ENCODE data around the gene SNX8.

Gene SNX8

DNA sequence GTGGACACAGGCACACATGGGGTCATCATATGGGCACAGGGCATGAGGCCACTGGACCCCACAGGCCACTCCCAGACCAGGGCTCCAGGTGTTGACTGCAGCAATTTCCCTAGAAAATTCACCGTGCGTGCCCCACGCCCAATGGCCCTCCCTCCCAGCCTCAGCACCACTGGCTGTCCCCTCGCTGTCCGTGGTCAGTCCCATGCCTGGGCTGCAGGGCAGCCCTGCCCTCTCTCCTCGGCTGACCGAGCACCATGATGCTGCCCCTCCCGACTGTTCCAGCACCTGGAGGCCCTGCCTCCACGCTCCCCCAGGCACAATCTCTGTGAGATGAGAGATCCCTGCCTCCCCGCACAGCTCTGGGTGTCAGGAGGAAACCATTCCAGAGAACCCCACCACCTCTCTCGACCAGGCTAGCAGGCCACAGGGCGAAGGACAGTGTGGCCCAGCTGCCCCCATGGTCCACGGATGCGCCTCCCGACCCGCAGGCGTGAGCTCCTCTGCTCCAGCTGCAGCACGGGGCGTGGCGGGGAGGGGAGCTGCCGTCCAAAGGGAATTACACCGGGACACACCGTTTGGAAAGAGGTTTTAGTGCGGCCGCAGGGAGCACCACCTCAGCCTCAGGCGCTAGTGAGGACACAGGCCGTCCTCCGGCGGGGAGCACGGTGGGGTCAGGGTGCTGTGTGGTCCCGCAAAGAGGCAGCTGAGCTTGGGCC is 59.7 kb downstream of the SNX8 start:
- Histone ChIP-seq H3K27me3 (ENCODE audit: control insufficient read depth, insufficient read depth, low read length) (no peaks in the 10 kb centered on the region), H3K36me3 (ENCODE audit: control insufficient read depth, insufficient read depth, low read length) (peaks cover 15% of the 10 kb centered on the region)

DNA sequence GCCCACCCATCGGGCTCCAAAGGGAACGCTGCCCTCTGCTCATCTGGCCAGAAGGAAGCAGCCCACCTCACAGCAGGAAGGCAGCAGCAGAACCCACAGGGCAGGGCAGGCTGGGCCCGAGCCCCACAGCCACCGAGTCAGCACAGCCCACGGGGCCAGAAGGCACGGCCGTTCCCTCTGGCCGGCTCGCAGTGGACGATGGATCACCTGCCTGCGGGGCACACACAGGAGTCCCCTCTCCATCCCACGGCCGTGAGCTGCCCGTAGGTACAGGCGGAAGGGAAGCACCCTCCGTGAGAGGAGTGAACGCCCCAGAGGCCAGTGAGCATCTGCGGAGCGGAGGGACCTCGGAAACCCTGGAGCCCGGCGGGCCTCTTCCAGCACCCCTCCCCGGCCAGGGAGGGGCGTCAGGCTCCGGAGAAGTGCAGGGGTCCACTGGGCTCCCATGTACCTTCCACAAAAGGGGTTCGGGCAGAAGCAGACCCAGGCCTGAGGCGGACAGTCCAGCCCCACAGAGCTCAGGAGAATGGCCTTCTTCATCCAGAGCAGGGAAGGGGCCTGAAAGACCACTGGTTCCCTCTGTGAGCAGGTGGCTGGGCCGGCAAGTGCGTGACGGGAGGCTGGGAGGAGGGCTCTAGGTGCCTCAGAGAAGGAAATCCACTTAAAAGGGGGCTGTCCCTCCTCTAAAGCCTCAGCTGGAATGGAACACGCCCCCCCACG is 60.6 kb downstream of the SNX8 start:
- H3K4me1 ChIP-seq (ENCODE audit: control insufficient read depth, insufficient read depth, low read length) = no peaks in the 10 kb centered on the region
- no peak overlapping the region for H3K9ac ChIP-seq (ENCODE audit: low read length)
- peaks cover 15% of the 10 kb centered on the region for H3K36me3 ChIP-seq (ENCODE audit: control insufficient read depth, insufficient read depth, low read length)
- no peak overlapping the region for H3K27ac ChIP-seq (ENCODE audit: low read depth, low read length)
- H3K27me3 ChIP-seq (ENCODE audit: control insufficient read depth, insufficient read depth, low read length) = no peaks in the 10 kb centered on the region
- no peak overlapping the region for H3K4me3 ChIP-seq (ENCODE audit: low read length)

More for the DNA sequence above, 59.7 kb downstream of the SNX8 start:
- no peak overlapping the region for H3K27ac ChIP-seq (ENCODE audit: low read depth, low read length)
- no peak overlapping the region for H3K9ac ChIP-seq (ENCODE audit: low read length)
- no peak overlapping the region for H3K4me3 ChIP-seq (ENCODE audit: low read length)
- H3K4me1 ChIP-seq (ENCODE audit: control insufficient read depth, insufficient read depth, low read length) = no peaks in the 10 kb centered on the region

DNA sequence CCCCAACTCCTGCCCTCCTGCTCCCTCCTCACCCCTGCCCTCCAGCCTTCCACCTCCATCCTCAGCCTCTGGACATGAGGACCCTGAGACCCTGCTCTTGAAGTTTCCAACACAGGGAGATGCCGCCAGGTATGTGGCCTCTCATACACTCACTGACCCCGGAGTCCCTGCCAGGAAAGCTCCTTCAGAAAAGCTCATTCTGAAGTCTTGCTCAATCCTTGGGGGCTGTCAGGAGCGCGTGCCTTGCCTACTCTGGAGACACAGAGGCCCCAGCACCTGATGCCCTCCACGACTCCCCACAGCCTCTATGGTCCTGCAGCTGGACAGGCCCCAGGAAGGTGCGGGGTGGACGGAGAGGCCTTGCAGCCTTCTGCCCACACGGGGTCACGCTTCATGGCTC is 61.2 kb downstream of the SNX8 start:
- H3K36me3 ChIP-seq (ENCODE audit: control insufficient read depth, insufficient read depth, low read length) = peaks cover 15% of the 10 kb centered on the region
- no peak overlapping the region for H3K9ac ChIP-seq (ENCODE audit: low read length)
- H3K27me3 ChIP-seq (ENCODE audit: control insufficient read depth, insufficient read depth, low read length) = no peaks in the 10 kb centered on the region
- H3K4me1 ChIP-seq (ENCODE audit: control insufficient read depth, insufficient read depth, low read length) = no peaks in the 10 kb centered on the region
- H3K4me3 ChIP-seq (ENCODE audit: low read length) = no peak overlapping the region
- no peak overlapping the region for H3K27ac ChIP-seq (ENCODE audit: low read depth, low read length)

DNA sequence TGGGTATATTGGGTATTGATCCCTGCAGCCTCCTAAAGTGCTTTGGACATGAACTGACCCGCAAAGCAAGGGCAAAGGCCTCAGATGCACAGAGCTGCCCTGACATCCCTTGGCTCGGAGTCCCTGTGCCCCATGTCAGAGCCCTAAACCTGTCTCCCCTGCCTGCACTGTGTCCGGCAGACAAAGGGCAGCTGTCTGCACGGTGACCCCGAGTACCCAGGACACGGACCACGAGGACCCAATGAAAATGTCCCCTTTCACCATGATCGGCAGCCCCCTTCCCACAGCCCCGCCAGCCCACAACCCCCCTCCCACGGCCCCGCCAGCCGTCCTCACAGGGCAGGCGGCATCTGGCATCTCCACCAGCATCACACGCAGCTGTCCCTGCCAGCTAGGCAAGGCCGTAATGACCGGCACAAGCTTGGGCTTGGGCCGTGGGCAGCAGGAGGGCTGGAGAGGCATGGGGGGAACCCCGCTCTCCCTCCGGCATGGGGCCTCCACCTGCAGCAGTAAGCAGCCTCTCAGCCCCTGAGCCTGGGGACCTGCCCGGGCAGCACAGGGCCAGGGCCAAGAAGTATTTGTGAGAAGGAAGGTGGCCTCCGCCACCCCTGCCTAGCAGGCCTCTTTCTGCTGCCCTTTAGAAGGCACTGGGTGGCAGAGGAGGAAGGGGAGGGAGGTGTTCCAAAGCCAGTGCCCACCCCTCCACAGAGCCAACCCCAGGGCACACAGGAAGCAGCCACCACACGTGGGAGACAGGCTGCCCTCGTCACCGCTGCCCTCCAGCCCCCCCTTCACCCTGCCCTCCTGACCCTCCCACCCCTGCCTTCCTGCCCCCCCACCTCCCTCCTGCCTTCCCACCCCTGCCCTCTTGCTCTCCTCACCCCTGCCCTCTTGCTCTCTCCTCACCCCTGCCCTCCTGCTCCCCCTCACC is 62.1 kb downstream of the SNX8 start:
- Histone ChIP-seq H3K4me3 (ENCODE audit: low read length) (no peak overlapping the region), H3K4me1 (ENCODE audit: control insufficient read depth, insufficient read depth, low read length) (no peaks in the 10 kb centered on the region), H3K27ac (ENCODE audit: low read depth, low read length) (no peak overlapping the region), H3K36me3 (ENCODE audit: control insufficient read depth, insufficient read depth, low read length) (peaks cover 15% of the 10 kb centered on the region), H3K9ac (ENCODE audit: low read length) (no peak overlapping the region), H3K27me3 (ENCODE audit: control insufficient read depth, insufficient read depth, low read length) (no peaks in the 10 kb centered on the region)

DNA sequence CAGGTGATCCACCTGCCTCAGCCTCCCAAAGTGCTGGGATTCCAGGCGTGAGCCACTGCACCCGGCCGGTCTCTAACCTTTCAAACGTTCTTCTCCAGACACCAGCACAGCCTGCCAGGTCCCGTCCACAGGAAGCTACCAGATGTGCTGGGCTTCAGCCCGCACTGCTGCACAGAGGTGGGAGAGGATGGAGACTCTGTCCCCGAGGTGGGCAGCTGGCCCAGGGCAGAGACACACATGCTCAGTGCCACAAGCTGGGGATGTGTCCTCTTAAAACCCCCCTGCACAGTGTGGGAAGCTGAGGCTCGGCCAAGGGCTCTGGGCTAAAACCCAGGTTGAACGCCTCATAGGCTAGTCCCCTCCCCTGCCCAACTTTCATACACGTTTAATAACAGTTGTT is 62.9 kb downstream of the SNX8 start:
- no peak overlapping the region for H3K9ac ChIP-seq (ENCODE audit: low read length)
- no peak overlapping the region for H3K4me3 ChIP-seq (ENCODE audit: low read length)
- no peaks in the 10 kb centered on the region for H3K4me1 ChIP-seq (ENCODE audit: control insufficient read depth, insufficient read depth, low read length)
- H3K27ac ChIP-seq (ENCODE audit: low read depth, low read length) = no peak overlapping the region
- H3K27me3 ChIP-seq (ENCODE audit: control insufficient read depth, insufficient read depth, low read length) = no peaks in the 10 kb centered on the region
- peaks cover 15% of the 10 kb centered on the region for H3K36me3 ChIP-seq (ENCODE audit: control insufficient read depth, insufficient read depth, low read length)

DNA sequence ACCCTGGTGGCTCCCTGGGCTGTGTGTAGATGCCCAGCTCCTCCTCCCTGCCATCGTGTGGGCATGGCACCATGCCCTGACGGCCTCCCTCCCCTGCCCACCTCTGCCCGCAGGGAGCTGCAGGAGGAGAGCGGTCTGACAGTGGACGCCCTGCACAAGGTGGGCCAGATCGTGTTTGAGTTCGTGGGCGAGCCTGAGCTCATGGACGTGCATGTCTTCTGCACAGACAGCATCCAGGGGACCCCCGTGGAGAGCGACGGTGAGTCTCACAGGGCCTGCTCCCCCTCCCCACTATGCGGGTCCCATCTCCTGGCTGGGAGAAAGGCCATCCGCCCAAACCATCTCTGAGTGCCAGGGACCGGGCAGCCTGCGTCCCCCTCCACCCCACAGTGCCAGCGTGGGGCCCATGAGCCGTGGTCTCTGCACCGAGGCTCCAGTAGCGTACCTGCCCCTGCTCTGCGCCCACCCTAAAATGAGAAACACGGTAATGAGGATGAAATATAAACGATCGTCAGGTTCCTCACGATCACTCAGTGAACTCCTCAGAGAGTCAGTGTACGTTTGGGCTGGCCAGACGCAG is 64.4 kb downstream of the SNX8 start:
- Histone ChIP-seq H3K27me3 (ENCODE audit: control insufficient read depth, insufficient read depth, low read length) (no peaks in the 10 kb centered on the region), H3K36me3 (ENCODE audit: control insufficient read depth, insufficient read depth, low read length) (peaks cover 9% of the 10 kb centered on the region), H3K4me3 (ENCODE audit: low read length) (no peak overlapping the region), H3K27ac (ENCODE audit: low read depth, low read length) (no peak overlapping the region), H3K9ac (ENCODE audit: low read length) (no peak overlapping the region), H3K4me1 (ENCODE audit: control insufficient read depth, insufficient read depth, low read length) (no peaks in the 10 kb centered on the region)

DNA sequence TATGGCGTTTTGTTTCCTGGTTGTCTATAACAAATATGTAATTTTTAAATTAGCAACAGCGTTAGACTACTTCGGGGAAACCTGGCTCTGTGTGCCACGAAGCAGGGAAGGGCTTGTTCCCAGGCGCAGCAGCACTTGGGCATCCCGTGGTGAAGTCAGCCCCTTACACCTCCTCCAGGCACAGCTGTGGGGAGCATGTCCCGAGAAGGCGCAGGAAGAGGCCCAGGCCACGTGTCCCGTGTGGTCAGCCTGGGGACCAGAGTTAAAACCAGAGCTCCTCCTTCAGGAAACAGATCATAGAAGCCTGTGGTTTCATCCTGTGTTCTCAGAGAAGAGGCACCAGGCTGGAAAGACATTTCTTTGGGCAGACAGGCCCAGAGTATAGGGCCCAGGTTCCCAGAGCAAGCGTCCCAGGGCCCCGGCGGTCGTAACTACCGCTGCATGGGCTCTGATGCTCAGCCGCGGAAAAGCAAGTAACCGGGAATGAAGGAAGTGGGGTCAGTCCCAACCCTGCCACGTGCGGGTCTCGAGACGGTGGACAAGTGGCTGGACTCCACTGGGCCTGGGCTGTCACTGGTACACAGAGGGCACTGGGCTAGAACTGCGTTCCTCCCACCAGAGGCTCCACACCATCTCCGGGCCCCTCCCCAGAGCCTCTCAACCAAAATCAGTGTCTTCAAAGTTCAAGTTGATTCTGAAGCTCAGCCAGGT is 65.1 kb downstream of the SNX8 start:
- peak overlapping the region; percentile 1 for H3K4me3 ChIP-seq (ENCODE audit: low read length)
- no peak overlapping the region for H3K9ac ChIP-seq (ENCODE audit: low read length)
- H3K27me3 ChIP-seq (ENCODE audit: control insufficient read depth, insufficient read depth, low read length) = no peaks in the 10 kb centered on the region
- H3K4me1 ChIP-seq (ENCODE audit: control insufficient read depth, insufficient read depth, low read length) = no peaks in the 10 kb centered on the region
- H3K27ac ChIP-seq (ENCODE audit: low read depth, low read length) = no peak overlapping the region
- peaks cover 5% of the 10 kb centered on the region for H3K36me3 ChIP-seq (ENCODE audit: control insufficient read depth, insufficient read depth, low read length)

DNA sequence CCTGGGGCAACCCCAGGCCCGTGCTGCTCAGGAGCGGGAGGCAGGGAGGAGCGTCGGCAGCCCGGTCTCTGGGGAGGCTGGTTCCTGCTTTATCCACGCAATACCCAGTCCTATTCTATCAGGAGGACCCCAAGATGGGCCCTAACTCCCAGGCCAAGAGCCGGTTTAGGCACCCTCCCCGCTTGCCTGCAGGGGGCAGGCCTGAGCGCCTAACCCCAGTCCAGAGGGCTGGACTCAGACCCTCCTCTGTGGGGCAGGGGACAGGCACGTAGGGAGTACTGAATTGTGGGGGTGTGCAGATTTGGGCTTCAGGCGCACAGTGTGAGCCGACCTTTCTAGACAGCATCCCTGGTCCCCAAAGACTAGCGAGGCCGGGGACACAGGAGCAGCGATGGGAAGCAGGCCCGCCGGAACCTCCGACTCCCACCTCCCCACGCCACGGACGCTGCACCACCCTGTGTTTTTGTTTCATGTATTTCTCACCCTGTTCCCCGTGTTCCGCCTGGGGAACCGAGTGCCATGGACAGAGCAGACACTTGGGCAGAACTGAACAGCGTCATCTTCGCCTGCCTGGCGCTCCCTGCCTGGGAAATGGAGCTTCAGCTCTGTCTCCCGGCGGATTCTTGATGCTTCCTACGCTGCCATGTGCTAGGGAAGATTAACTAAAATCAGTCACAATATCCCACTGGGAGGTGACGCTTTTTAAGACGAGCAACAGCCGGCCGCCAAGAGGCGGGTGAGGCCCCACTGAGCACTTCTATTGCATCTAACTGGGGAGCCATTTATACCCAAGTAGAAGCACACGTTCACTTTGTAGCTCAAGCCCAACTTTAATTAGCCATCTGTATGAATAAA is 66.9 kb downstream of the SNX8 start:
- Histone ChIP-seq H3K4me1 (ENCODE audit: control insufficient read depth, insufficient read depth, low read length) (no peaks in the 10 kb centered on the region), H3K9ac (ENCODE audit: low read length) (no peak overlapping the region), H3K27ac (ENCODE audit: low read depth, low read length) (no peak overlapping the region), H3K4me3 (ENCODE audit: low read length) (no peak overlapping the region), H3K36me3 (ENCODE audit: control insufficient read depth, insufficient read depth, low read length) (no peaks in the 10 kb centered on the region), H3K27me3 (ENCODE audit: control insufficient read depth, insufficient read depth, low read length) (no peaks in the 10 kb centered on the region)

DNA sequence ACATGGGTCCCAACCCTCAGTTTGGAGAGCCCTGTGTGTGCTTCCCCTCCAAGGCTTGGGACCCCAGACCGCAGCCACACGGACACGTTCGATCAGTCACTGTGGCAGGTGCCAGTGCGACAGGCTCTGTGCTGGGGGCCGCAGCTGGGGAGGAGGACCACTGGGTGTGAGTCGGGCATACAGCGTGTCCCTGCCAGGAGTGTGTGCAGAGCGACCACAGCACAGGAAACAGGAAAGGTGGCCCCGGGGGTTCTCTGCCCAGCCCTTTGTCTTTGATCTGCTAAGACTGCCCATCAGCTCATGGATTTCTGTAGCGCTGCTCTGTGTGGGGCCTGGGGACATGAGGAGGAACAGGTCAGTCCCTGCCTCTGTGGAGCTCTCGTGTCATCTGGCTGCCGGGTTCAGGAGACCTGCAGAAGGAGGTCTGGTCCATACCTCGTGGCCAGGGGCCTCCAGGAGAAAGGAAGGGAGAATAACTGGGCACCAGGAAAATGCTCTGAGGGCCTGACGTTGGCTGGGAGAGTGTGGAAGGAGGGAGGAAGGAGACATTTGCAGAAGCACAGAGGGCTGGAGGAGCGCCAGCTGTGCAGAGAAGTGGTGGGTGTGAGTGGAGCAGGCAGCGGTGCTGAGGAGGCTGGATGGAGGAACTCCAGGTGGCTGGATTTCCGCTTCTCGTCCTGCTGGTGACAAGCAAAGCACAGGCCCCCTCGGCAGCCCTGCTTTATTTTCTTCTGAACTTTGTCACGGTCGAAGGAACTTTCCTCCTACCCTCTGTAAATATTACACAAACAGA is 68.2 kb downstream of the SNX8 start:
- Histone ChIP-seq H3K4me3 (ENCODE audit: low read length) (no peak overlapping the region), H3K27ac (ENCODE audit: low read depth, low read length) (no peak overlapping the region), H3K36me3 (ENCODE audit: control insufficient read depth, insufficient read depth, low read length) (no peaks in the 10 kb centered on the region), H3K9ac (ENCODE audit: low read length) (no peak overlapping the region), H3K27me3 (ENCODE audit: control insufficient read depth, insufficient read depth, low read length) (no peaks in the 10 kb centered on the region), H3K4me1 (ENCODE audit: control insufficient read depth, insufficient read depth, low read length) (no peaks in the 10 kb centered on the region)

DNA sequence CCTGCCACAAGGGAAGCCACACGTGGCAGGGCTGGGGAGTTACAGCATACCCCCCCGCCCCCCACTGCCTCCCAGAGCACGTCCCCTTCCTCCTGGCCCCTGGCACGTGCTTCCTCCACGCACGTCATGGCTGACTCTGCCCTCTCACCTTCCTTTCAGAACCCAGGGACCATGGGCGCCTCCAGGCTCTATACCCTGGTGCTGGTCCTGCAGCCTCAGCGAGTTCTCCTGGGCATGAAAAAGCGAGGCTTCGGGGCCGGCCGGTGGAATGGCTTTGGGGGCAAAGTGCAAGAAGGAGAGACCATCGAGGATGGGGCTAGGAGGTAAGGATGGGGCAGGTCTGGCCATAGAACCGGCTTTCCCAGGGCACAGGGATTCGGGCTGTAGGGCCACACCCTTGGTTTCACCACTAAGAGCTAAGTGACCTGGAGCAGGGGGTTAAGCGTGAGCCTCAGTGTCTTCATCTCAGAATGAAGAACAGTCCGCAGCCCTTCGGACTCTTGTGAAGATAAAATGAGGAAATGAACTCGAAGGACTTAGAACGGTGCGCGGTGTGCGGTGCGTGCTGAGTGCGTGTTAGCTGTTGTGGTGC is 69.7 kb downstream of the SNX8 start:
- H3K36me3 ChIP-seq (ENCODE audit: control insufficient read depth, insufficient read depth, low read length) = no peaks in the 10 kb centered on the region
- no peak overlapping the region for H3K27ac ChIP-seq (ENCODE audit: low read depth, low read length)
- no peaks in the 10 kb centered on the region for H3K27me3 ChIP-seq (ENCODE audit: control insufficient read depth, insufficient read depth, low read length)
- no peak overlapping the region for H3K9ac ChIP-seq (ENCODE audit: low read length)
- H3K4me1 ChIP-seq (ENCODE audit: control insufficient read depth, insufficient read depth, low read length) = no peaks in the 10 kb centered on the region
- no peak overlapping the region for H3K4me3 ChIP-seq (ENCODE audit: low read length)

All from rectal smooth muscle tissue (tissue), 1 donor.